GM12872 (cell line): ENCODE data around the gene SPATA33.
A peak's percentile ranks its signal among the peaks of the same experiment; 100 is the strongest.

Experiments used
- TF ChIP-seq, protein P1 (sequence below): IDR thresholded peaks from 3 replicates; pipeline ENCODE4 v1.5.1; 2011; ENCODE audit warnings: low read depth, mild to moderate bottlenecking, low read length, moderate library complexity; ENCODE audit not compliant: insufficient read depth

The SPATA33 gene

GRCh38 chr16:89658221-89658879, 714 bp downstream of the SPATA33 start:
- TF ChIP-seq, protein P1, sequence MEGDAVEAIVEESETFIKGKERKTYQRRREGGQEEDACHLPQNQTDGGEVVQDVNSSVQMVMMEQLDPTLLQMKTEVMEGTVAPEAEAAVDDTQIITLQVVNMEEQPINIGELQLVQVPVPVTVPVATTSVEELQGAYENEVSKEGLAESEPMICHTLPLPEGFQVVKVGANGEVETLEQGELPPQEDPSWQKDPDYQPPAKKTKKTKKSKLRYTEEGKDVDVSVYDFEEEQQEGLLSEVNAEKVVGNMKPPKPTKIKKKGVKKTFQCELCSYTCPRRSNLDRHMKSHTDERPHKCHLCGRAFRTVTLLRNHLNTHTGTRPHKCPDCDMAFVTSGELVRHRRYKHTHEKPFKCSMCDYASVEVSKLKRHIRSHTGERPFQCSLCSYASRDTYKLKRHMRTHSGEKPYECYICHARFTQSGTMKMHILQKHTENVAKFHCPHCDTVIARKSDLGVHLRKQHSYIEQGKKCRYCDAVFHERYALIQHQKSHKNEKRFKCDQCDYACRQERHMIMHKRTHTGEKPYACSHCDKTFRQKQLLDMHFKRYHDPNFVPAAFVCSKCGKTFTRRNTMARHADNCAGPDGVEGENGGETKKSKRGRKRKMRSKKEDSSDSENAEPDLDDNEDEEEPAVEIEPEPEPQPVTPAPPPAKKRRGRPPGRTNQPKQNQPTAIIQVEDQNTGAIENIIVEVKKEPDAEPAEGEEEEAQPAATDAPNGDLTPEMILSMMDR = no peak

GRCh38 chr16:89660146-89660545, 2.5 kb downstream of the SPATA33 start:
- TF ChIP-seq, protein P1 = no peak

DNA sequence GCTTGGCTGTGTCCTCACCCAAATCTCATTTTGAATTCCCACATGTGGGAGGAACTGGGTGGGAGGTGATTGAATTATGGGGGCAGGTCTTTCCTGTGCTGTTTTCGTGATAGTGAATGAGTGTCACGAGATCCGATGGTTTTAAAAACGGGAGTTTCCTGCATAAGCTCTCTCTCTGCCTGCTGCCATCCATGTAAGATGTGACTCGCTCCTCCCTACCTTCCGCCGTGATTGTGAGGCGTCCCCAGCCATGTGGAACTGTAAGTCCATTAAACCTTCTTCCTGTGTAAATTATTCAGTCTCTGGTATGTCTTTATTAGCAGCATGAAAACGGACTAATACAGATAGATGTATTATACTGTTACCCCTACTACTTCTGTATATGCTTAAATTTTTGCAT, 3.6 kb downstream of the SPATA33 start:
- TF ChIP-seq, protein P1 = no peak

DNA sequence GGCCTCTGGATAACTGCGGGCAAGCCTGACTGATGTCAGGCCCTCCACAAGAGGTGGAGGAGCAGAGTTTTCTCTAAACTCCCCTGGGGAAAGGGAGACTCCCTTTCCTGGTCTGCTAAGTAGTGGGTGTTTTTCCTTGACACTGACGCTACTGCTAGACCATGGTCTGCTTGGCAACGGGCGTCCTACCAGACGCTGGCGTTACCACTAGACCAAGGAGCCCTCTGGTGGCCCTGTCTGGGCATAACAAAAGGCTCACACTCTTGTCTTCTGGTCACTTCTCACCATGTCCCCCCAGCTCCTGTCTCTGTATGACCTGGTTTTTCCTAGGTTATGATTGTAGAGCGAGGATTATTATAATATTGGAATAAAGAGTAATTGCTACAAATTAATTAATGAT, 9.4 kb downstream of the SPATA33 start:
- TF ChIP-seq, protein P1 = peak; percentile 44; the same call in 2 of the 3 replicates

GRCh38 chr16:89667633-89668032, 10.0 kb downstream of the SPATA33 start:
- TF ChIP-seq, protein P1 = no peak

DNA sequence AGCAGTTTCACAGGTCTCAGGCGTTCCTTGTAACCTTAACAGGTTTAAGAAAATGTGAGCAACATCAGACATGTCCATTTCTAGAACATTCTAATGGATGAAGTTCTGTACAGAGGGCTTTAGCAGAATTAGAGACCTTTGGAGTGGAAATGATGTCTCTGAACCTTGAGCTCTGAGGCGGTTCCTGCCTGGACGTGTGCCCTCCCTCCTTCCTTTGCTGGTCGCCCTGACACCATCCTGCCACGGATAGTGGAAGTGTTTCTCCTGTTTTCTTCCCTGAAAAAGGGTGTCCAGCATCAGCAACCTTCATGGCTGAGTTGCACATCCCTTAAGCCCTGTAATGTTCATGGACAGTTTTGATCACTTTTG, 11.1 kb downstream of the SPATA33 start:
- TF ChIP-seq, protein P1 = no peak

DNA sequence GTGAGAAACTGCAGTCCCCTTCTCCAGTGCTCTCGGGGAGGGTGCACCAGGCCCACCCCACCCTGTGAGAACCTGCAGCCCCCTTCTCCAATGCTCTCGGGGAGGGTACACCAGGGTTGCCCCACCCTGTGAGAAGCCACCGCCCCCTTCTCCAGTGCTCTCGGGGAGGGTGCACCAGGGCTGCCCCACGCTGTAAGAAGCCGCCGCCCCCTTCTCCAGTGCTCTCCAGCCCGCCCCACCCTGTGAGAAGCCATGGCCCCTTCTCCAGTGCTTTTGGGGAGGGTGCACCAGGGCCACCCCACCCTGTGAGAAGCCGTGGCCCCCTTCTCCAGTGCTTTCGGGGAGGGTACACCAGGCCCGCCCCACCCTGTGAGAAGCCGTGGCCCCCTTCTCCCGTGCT, 12.1 kb downstream of the SPATA33 start:
- TF ChIP-seq, protein P1 = no peak
